Liver (tissue), 9 donors: ENCODE measurements around the gene MROH8. TPM values are rescaled to one million over a fixed set of nuclear protein-coding genes. Genes with fewer than 3 reads are reported as not detected.

Source experiments
- DNase-seq: peaks from one replicate; pipeline ENCODE4 v3.0.0-alpha.2; 2017; ENCODE audit warnings: low spot score
- H3K27ac ChIP-seq, 2 donors: one replicate each; pipeline ENCODE4 v1.7.0; 2013; ENCODE audit warnings: inconsistent platforms in 2 of 2, low read length in 2 of 2, control low read depth in 1 of 2, low read depth in 1 of 2, mild to moderate bottlenecking in 1 of 2
- H3K27me3 ChIP-seq, 4 donors: one replicate each; pipeline versions ENCODE4 v1.6.1 to v1.7.0; 2013; ENCODE audit warnings: low read length in 3 of 4, inconsistent platforms in 1 of 4, mild to moderate bottlenecking in 1 of 4, moderate library complexity in 1 of 4; ENCODE audit not compliant: control insufficient read depth in 4 of 4, insufficient read depth in 4 of 4
- H3K36me3 ChIP-seq, 4 donors: one replicate each; pipeline versions ENCODE4 v1.6.1 to v1.7.0; 2013; ENCODE audit warnings: low read length in 3 of 4, mild to moderate bottlenecking in 3 of 4, low read depth in 1 of 4, moderate library complexity in 1 of 4; ENCODE audit not compliant: control insufficient read depth in 4 of 4, insufficient read depth in 3 of 4
- H3K4me1 ChIP-seq, 4 donors: one replicate each; pipeline versions ENCODE4 v1.6.1 to v1.7.0; 2013; ENCODE audit warnings: low read length in 3 of 4, mild to moderate bottlenecking in 3 of 4, moderate library complexity in 1 of 4; ENCODE audit not compliant: control insufficient read depth in 4 of 4, insufficient read depth in 4 of 4
- H3K4me3 ChIP-seq, 3 donors: one replicate each; pipeline versions ENCODE4 v1.6.1 to v1.7.0; 2013; ENCODE audit warnings: low read length in 3 of 3, control low read depth in 1 of 3, low read depth in 1 of 3, mild to moderate bottlenecking in 1 of 3
- H3K9ac ChIP-seq, 2 donors: one replicate each; pipeline ENCODE4 v1.7.0; 2013; ENCODE audit warnings: low read length in 2 of 2, mild to moderate bottlenecking in 2 of 2, moderate library complexity in 2 of 2, control low read depth in 1 of 2, low read depth in 1 of 2
- H3K9me3 ChIP-seq, 4 donors: one replicate each; pipeline versions ENCODE4 v1.6.1 to v1.7.0; 2013; ENCODE audit warnings: low read length in 3 of 4; ENCODE audit not compliant: control insufficient read depth in 4 of 4
- ATF3 ChIP-seq: IDR thresholded peaks from 2 replicates; pipeline ENCODE4 v1.6.1; 2016; ENCODE audit warnings: antibody characterized with exemption
- CTCF ChIP-seq: fragments of 150-350 bp; IDR thresholded peaks from 2 replicates; pipeline ENCODE4 v1.5.1; 2017; ENCODE audit warnings: improper control_type of control experiment, low read depth, low read length; ENCODE audit not compliant: missing input control
- EGR1 ChIP-seq, 2 donors: IDR thresholded peaks; 2 replicates each; pipeline ENCODE4 v1.6.1; 2016 to 2018; ENCODE audit warnings: antibody characterized with exemption in 2 of 2, low read depth in 2 of 2
- FOXA1 ChIP-seq: IDR thresholded peaks from 2 replicates; pipeline ENCODE4 v1.6.1; 2016; ENCODE audit warnings: antibody characterized with exemption
- FOXA2 ChIP-seq: IDR thresholded peaks from 2 replicates; pipeline ENCODE4 v1.6.1; 2016; ENCODE audit warnings: antibody characterized with exemption
- GABPA ChIP-seq, 2 donors: IDR thresholded peaks in 1 of 2; conservative IDR thresholded peaks in 1 of 2; 2 replicates each; pipeline ENCODE4 v1.6.1; 2016; ENCODE audit warnings: antibody characterized with exemption in 2 of 2, mild to moderate bottlenecking in 1 of 2, moderate library complexity in 1 of 2
- HNF4G ChIP-seq: IDR thresholded peaks from 2 replicates; pipeline ENCODE4 v1.6.1; 2016; ENCODE audit warnings: antibody characterized with exemption
- JUND ChIP-seq, 2 donors: IDR thresholded peaks; 2 replicates each; pipeline ENCODE4 v1.6.1; 2016; ENCODE audit warnings: antibody characterized with exemption in 2 of 2
- RAD21 ChIP-seq, 2 donors: IDR thresholded peaks; 2 replicates each; pipeline ENCODE4 v1.6.1; 2016; ENCODE audit warnings: antibody characterized with exemption in 2 of 2, mild to moderate bottlenecking in 2 of 2
- TAF1 ChIP-seq: conservative IDR thresholded peaks from 2 replicates; pipeline ENCODE4 v1.6.1; 2016; ENCODE audit warnings: antibody characterized with exemption, mild to moderate bottlenecking
- WGBS: extraction: QIAGEN DNeasy Blood & Tissue Kit; methylation state at CpG from one replicate; pipeline ENCODE4 v1.1.7; 2013; 5-methylcytosine and 5-hydroxymethylcytosine counted together
- polyA plus RNA-seq, 2 donors: library from polyadenylated mRNA; stranded (reverse) in 1 of 2; unstranded in 1 of 2; fragments of 200-250 nt in 1 of 2; fragments of >200 nt in 1 of 2; fragmentation: Nextera tagmentation in 1 of 2; extraction: Ambion mirVana in 1 of 2; gene quantifications; one replicate each; pipeline versions ENCODE4 v1.2.1 to v1.2.3, GENCODE V29; 2013 to 2015
- total RNA-seq, 2 donors: library from RNA; depleted of rRNA; stranded (reverse); fragments of >200 nt; gene quantifications; one replicate each; pipeline ENCODE4 v1.2.3, GENCODE V29; 2014
- TF ChIP-seq, protein P1 (sequence below): IDR thresholded peaks from 2 replicates; pipeline ENCODE4 v1.6.1; 2016; ENCODE audit warnings: antibody characterized with exemption
- donor health status: healthy.
- donor health status: healthy.
- donor health status: healthy.
- donor health status: healthy.
- donor health status: healthy.

Gene MROH8
- total and polyA plus RNA-seq, 4 donors, result 1.3 to 5.1 (median 2.0) TPM

DNA sequence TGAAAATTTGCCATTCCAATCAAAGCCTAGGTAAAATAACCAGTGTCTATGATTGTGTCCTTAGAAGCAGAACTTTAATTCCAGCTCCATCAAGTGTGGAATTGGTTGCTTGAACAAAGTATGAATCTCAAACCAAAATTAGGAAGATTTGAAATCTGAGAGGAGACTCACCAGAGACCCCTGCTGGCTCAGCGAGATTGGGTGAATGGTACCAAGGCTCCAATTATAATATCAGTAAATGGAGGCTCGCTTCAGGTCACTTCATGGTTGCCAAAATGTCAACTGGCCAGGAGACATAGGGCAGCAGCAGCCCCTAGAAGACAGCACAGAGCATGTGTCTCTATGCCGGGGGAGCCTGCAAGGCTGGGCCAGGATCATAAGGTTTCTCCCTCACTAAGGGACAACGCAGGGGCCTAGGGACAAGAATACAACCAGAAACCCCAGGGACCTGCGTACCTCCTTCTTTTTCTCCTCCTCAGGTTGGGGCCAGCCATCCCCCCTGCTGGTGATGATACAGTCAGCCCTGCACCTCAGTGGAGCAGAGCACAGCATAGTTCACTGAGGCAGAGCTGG lies 97.5 kb downstream of the MROH8 start:
- H3K4me3 ChIP-seq, result no peak overlapping the region
- no peaks in the 10 kb centered on the region for H3K4me1 ChIP-seq
- peak; percentile 30 for TF ChIP-seq CTCF
- TF ChIP-seq EGR1 (IDR thresholded peaks at IDR 0.05; ENCODE audit: low read depth in 2 of 2), result no peak
- TF ChIP-seq RAD21 (IDR thresholded peaks at IDR 0.05), result peak; percentile 48 to 71
- H3K27me3 ChIP-seq, result no peaks in the 10 kb centered on the region
- no peak overlapping the region for H3K27ac ChIP-seq
- no peak for DNase-seq
- H3K36me3 ChIP-seq, result no peaks in the 10 kb centered on the region
- H3K9ac ChIP-seq, result no peak overlapping the region
- no peaks in the 10 kb centered on the region for H3K9me3 ChIP-seq
- 94% methylated on average over 5 of the region's 5 CpGs for WGBS

GRCh38 chr20:37077009-37077408 lies 102.3 kb downstream of the MROH8 start:
- no peaks in the 10 kb centered on the region for H3K36me3 ChIP-seq
- TF ChIP-seq ATF3 (no peak), FOXA2 (no peak), RAD21 (IDR thresholded peaks at IDR 0.05) (no peak)
- no peak for DNase-seq
- H3K4me3 ChIP-seq, result no peak overlapping the region
- WGBS, result 96% methylated on average over 8 of the region's 8 CpGs
- no peaks in the 10 kb centered on the region for H3K4me1 ChIP-seq
- no peaks in the 10 kb centered on the region for H3K27me3 ChIP-seq
- no peak overlapping the region for H3K27ac ChIP-seq
- H3K9me3 ChIP-seq, result no peaks in the 10 kb centered on the region
- no peak overlapping the region for H3K9ac ChIP-seq

GRCh38 chr20:37075932-37076685 lies 103.2 kb downstream of the MROH8 start:
- Histone ChIP-seq H3K4me1 (no peaks in the 10 kb centered on the region), H3K9ac (no peak overlapping the region), H3K27ac (no peak overlapping the region), H3K27me3 (no peaks in the 10 kb centered on the region), H3K36me3 (no peaks in the 10 kb centered on the region), H3K4me3 (no peak overlapping the region), H3K9me3 (no peaks in the 10 kb centered on the region)
- no peak for TF ChIP-seq RAD21 (IDR thresholded peaks at IDR 0.05)
- TF ChIP-seq GABPA (IDR thresholded peaks at IDR 0.05 in 1 of 2, conservative IDR thresholded peaks at IDR 0.05 in 1 of 2), result no peak
- no peak for TF ChIP-seq CTCF
- TF ChIP-seq JUND (IDR thresholded peaks at IDR 0.05), result no peak
- TF ChIP-seq EGR1 (IDR thresholded peaks at IDR 0.05; ENCODE audit: low read depth in 2 of 2), result no peak
- TF ChIP-seq HNF4G, result no peak
- TF ChIP-seq ATF3, result no peak
- TF ChIP-seq FOXA2, result no peak
- TF ChIP-seq, protein P1, sequence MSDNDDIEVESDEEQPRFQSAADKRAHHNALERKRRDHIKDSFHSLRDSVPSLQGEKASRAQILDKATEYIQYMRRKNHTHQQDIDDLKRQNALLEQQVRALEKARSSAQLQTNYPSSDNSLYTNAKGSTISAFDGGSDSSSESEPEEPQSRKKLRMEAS, result no peak
- TF ChIP-seq TAF1, result no peak
- TF ChIP-seq FOXA1, result no peak
- DNase-seq, result no peak
- WGBS, result 94% methylated on average over 3 of the region's 3 CpGs
